PC-3 (cell line): ENCODE data around the gene PALS2.
A peak's percentile ranks its signal among the peaks of the same experiment; 100 is the strongest.

ENCODE experiments used
- EZH2 ChIP-seq: fragments of 300-600 bp; sonication (generic); IDR thresholded peaks from one replicate; pipeline ENCODE4 v1.6.1; 2017; ENCODE audit warnings: antibody characterized with exemption, mild to moderate bottlenecking, low read length; ENCODE audit not compliant: unreplicated experiment
- TF ChIP-seq, protein P1 (sequence below): fragments of 300-600 bp; sonication (generic); conservative IDR thresholded peaks from 2 replicates; pipeline ENCODE4 v1.5.1; 2017; ENCODE audit warnings: antibody characterized with exemption, low read depth, mild to moderate bottlenecking, low read length

DNA sequence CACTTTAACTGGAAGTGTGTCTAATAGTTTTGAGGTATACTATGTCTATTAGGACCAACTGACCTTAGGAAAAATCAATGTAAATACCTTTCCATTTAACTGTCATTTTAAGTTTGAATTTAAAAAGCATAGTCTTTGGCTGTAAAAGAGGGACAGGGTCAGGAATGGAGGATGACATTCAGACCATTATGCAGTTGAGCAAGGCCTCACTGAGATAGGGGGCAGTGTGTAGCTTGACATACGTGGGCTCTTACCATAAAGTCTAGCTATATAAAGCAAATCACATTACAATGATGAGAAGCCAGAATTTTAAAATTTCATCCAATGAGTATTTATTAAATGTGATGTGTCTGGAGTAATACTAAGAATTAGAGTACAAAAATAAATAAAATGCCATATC is 17.9 kb downstream of the PALS2 start:
- TF ChIP-seq, protein P1, sequence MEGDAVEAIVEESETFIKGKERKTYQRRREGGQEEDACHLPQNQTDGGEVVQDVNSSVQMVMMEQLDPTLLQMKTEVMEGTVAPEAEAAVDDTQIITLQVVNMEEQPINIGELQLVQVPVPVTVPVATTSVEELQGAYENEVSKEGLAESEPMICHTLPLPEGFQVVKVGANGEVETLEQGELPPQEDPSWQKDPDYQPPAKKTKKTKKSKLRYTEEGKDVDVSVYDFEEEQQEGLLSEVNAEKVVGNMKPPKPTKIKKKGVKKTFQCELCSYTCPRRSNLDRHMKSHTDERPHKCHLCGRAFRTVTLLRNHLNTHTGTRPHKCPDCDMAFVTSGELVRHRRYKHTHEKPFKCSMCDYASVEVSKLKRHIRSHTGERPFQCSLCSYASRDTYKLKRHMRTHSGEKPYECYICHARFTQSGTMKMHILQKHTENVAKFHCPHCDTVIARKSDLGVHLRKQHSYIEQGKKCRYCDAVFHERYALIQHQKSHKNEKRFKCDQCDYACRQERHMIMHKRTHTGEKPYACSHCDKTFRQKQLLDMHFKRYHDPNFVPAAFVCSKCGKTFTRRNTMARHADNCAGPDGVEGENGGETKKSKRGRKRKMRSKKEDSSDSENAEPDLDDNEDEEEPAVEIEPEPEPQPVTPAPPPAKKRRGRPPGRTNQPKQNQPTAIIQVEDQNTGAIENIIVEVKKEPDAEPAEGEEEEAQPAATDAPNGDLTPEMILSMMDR = peak; percentile 32; the same call in 1 of the 2 replicates
- TF ChIP-seq EZH2 = no peak
